HEK293 (cell line): ENCODE data around the gene SNTA1.

ENCODE experiments used
- YY1 ChIP-seq: fragments of 450-650 bp; formaldehyde crosslinking; IDR thresholded peaks from 2 replicates; pipeline ENCODE4 v1.5.1; 2018; ENCODE audit warnings: missing biosample characterization, missing genetic modification characterization
- ZBTB49 ChIP-seq: fragments of 450-650 bp; formaldehyde crosslinking; IDR thresholded peaks from 2 replicates; pipeline ENCODE4 v1.5.1; 2016; ENCODE audit warnings: missing biosample characterization, missing genetic modification characterization, low read depth
- ZFHX2 ChIP-seq: fragments of 450-650 bp; formaldehyde crosslinking; conservative IDR thresholded peaks from 2 replicates; pipeline ENCODE4 v1.5.1; 2016; ENCODE audit warnings: missing biosample characterization, missing genetic modification characterization
- ZNF121 ChIP-seq: fragments of 450-650 bp; formaldehyde crosslinking; IDR thresholded peaks from 2 replicates; pipeline ENCODE4 v1.5.1; 2016; ENCODE audit warnings: missing biosample characterization, missing genetic modification characterization
- ZNF132 ChIP-seq: fragments of 450-650 bp; formaldehyde crosslinking; IDR thresholded peaks from 2 replicates; pipeline ENCODE4 v1.5.1; 2017; ENCODE audit warnings: missing biosample characterization, missing genetic modification characterization, borderline replicate concordance
- ZNF311 ChIP-seq: fragments of 450-650 bp; formaldehyde crosslinking; IDR thresholded peaks from 2 replicates; pipeline ENCODE4 v1.5.1; 2017; ENCODE audit warnings: missing biosample characterization, missing genetic modification characterization, borderline replicate concordance
- ZNF423 ChIP-seq: fragments of 450-650 bp; formaldehyde crosslinking; IDR thresholded peaks from 2 replicates; pipeline ENCODE4 v1.5.1; 2016; ENCODE audit warnings: missing biosample characterization, missing genetic modification characterization
- ZNF510 ChIP-seq: fragments of 450-650 bp; formaldehyde crosslinking; IDR thresholded peaks from 2 replicates; pipeline ENCODE4 v1.5.1; 2018; ENCODE audit warnings: mild to moderate bottlenecking, missing genetic modification characterization, missing biosample characterization; ENCODE audit not compliant: insufficient replicate concordance
- ZSCAN30 ChIP-seq: fragments of 450-650 bp; IDR thresholded peaks from 2 replicates; pipeline ENCODE4 v1.5.1; 2018; ENCODE audit warnings: missing biosample characterization, mild to moderate bottlenecking, missing genetic modification characterization, moderate library complexity
- TF ChIP-seq, protein P1 (sequence below): fragments of 450-650 bp; formaldehyde crosslinking; IDR thresholded peaks from 2 replicates; pipeline ENCODE4 v1.5.1; 2016; ENCODE audit warnings: missing biosample characterization, missing genetic modification characterization

DNA sequence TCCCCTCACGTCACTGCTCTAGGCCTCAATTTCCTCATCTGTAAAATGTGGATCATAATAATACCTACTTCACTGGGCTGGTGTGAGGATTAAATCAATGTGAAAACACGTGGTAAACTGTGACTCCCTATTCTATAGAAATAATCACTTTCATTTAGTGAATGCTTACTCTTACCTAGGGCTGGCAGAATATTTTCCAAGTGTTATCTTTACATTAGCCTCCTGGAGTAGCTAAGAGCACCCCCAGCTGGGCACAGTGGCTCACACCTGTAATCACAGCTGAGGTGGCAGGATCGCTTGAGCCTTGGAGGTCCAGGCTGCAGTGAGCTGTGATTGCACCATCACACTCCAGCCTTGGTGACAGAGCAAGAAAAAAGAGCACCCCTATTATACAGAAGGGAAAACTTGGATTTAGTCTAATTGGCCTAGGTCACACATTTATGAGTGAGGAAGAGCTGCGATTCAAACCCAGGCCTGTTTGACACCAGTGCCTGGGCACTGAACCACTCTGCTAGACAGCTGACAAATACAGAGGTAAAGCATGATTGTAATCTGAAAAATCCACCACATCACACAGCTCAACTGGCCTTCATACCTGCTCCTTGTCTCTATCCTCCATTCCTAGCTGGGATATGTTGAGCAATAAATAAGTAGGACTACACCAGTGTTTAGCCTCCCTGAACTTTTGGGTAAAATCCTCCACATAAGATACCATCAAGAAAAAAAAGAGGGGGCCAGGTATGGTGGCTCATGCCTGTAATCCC, 1.4 kb upstream of the SNTA1 start:
- TF ChIP-seq YY1 (tag by site-specific recombination) (no peak), ZNF311 (no peak), ZFHX2 (tag by site-specific recombination) (no peak; the same call in 1 of the 2 replicates), ZNF510 (tag by site-specific recombination) (no peak), ZNF121 (tag by site-specific recombination) (no peak), ZNF423 (tag by site-specific recombination) (no peak), ZSCAN30 (tag by site-specific recombination) (no peak), ZNF132 (no peak), ZBTB49 (no peak)
- TF ChIP-seq, protein P1, sequence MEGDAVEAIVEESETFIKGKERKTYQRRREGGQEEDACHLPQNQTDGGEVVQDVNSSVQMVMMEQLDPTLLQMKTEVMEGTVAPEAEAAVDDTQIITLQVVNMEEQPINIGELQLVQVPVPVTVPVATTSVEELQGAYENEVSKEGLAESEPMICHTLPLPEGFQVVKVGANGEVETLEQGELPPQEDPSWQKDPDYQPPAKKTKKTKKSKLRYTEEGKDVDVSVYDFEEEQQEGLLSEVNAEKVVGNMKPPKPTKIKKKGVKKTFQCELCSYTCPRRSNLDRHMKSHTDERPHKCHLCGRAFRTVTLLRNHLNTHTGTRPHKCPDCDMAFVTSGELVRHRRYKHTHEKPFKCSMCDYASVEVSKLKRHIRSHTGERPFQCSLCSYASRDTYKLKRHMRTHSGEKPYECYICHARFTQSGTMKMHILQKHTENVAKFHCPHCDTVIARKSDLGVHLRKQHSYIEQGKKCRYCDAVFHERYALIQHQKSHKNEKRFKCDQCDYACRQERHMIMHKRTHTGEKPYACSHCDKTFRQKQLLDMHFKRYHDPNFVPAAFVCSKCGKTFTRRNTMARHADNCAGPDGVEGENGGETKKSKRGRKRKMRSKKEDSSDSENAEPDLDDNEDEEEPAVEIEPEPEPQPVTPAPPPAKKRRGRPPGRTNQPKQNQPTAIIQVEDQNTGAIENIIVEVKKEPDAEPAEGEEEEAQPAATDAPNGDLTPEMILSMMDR (tag by site-specific recombination): no peak
